Skin of body (tissue), 2 donors: ENCODE measurements around the gene KLHL2. TPM values are rescaled to one million over a fixed set of nuclear protein-coding genes. Genes with fewer than 3 reads are reported as not detected.
"Not testable (repeated sequence)": the region's sequence is repeated elsewhere in the genome, so short reads cannot be mapped to it uniquely, and the experiment has no call there.

ENCODE experiments used
- DNase-seq: peaks from one replicate; lab custom pipeline; 2025; lab: John Stamatoyannopoulos, UW
- total RNA-seq: library from RNA; depleted of rRNA; stranded (reverse); fragments of >200 nt; gene quantifications from one replicate; pipeline ENCODE4 v1.2.3, GENCODE V29; 2014

Gene KLHL2
- total RNA-seq, 1 donor from 2014 or later = 10.1 TPM

DNA sequence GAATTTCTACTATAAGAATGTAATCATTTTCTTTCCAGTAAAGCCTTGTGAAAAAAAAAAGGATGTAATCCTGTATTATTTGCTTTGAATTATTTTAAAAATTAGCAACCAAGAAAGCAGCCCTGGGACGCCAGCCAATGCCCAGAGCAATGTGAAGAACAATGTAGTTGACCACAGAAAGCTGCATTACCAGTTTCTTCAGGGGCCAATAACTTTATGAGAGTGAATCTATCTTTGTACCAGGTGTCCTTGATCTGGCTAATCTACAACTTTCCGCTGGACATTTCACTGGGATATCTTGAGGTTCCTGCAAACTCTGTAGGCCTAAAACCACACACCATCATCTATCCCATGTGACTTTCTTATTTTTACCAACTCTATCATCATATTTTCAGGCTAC is 7.6 kb upstream of the KLHL2 start:
- DNase-seq = no peak

DNA sequence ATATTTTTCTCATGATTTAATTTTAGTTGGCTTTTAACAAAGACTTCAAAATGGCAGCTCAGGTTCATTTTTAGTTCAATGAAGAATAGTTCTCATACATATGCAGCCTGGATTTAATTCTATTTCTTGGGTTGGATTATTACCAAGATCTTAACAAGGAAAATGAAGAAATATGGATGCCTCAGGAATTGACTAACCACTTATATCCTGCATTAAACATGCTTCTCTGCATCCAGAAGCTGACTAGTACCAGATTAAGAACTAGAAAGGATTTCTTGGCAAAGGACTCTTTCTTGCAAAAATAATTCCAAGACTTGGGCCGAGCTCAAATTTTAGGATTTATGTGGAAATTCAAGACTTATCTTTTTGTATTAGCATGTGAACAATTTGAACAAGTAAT is 5.6 kb upstream of the KLHL2 start:
- peak; percentile 87 for DNase-seq

DNA sequence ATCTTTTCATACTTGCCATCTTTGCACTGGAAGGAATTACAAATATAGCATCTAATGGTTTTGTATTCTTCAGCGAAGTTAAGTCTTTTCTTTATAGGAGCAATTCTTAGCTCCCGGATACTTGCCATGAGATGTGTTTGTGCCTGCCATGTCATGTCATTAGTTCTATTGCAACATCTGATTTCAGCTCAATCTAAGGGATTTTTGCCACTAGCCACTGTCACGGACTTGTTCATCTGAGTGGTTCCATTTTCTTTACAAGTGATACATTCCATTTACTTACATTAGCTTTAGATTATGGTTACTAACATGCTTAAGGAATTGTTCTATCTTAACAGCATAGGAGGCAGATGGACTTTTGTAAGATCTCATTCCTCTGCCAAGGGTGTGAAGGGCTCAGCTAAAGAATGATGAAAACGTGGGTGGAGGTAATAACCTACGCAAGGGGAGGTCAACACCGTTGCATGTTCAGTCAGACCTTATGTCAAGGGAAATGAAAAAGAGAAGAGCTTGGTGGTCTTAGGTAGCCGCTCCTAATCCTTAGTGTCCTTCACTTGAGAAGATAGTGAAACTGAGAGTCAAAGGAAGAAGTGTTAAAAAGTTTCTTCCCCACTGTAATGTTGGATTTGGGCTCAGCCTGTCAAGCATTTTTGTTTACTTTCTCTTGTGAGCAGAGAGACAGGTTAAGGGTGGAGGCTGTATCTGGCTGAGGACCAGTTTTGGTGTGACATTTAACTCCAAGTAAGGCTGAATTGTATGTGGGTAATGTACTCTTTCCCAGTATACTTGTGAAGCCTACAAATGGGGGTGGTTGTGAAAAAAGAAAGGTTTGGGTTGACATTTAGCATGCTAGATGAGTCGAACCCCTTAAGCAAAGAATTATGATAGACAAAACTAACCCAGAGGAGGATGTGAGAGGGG is 3.6 kb upstream of the KLHL2 start:
- no peak for DNase-seq

- DNase-seq = no peak
These were observed 2.9 kb upstream of the KLHL2 start for GRCh38 chr4:165204462-165204830.

GRCh38 chr4:165207016-165207430 is 338 bp upstream of the KLHL2 start:
- no peak for DNase-seq

DNA sequence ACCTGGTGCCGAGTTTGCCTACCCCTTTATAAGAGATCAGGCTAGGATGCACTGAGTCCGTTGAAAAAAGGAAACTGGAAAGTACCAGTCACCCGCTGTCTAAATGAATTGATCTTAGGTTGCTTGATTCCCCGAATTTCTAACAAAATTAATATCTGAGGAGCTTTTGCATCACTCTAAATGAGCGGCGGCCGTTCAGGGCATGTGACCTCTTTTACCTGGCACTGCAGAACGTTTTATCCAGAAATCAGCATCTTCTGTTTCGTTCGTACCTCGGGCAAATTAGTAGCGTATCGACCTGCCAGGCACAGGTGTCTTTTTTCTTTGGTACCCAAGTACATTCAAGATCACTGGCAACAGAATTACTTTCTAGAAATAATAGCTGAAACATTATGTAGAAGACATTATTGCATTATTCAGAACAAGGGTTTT is 876 bp downstream of the KLHL2 start:
- no peak for DNase-seq

DNA sequence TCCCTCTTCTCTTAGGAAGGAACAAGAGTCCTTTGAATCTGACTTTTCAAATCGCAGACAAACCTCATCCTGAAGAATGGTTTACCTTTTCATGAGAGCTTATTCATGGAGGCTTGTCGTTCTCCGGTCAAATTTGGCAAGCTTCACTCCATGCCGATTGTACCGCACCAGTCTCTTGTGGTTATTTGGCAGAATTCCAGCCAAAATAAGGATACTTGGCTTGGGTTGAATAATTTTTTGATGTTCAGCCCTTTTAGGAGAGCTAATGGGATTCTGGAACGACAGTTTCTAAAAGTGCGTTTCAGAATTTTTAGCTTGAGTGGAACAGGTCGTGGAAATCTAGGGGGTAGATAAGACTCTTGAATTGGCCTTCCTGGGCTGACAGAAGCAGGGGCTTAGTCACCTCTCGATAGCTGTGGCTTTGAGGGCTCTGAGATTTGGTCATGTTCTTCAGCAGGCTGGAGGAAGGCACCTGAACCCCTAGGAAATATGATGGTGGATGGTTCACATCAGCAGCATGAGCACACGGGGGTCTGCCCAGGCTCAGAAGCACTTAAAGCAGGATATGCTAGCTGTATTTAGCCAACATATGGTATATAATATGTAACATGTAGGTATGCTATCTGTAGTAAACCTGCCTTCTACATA is 1.5 kb downstream of the KLHL2 start:
- no peak for DNase-seq

DNA sequence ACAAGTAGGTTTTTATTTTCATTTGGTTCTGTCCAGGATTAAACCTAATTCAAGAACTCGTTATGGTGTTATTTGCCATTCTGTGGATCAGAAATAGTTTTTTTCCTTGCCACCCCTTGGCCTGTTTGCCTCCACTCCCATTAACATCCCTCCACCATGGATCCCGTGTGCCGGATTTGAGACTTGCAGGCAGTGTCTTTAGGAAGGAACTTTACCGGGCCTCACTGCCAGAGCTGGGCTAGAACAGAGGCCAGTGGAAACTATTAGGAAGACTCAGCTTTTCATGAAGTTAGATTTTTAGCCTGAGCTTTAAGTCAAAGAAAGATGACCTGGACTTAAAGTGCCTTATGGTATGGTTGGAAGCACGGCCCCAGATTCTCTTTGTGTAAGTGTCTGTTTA is 2.4 kb downstream of the KLHL2 start:
- DNase-seq = no peak

DNA sequence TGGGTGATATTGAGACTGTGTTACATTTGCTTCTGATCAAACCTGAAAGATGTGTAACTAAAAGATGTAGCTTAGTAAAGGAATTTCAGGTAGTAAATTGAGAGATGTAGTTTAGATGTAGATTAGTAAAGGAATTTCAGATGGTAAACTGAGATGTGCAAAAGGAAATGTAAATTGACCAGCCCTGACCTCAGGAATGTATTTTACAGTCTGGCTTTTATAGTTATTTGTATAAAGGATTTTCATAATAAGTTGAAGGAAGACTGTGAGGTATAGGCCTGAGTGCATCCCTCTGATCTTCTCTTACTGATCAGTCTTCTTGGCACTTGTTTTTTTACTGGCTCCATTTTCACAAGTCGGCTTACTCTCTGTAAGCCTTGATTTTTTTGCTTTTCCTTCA is 3.2 kb downstream of the KLHL2 start:
- DNase-seq = no peak

DNA sequence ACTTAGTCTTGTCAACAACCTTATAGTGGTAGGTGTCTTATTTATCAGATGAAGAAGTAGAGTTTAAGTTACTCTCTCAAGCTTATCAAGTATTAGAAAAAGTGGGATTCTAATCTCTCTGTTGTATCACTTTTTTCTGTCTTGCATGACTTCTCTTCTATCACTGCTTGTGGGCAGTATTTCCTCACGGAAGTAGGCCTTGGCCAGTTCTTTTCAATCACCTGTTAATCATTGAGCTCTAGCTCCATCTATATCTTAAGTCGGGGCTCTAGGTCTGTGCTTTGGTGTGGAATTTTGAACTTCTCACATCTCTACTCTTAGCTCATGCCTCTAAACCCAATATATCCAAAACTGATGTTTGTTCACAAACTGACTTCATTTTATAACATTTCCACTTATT is 5.3 kb downstream of the KLHL2 start:
- not testable (repeated sequence) for DNase-seq

- not testable (repeated sequence) for DNase-seq
These were observed 6.0 kb downstream of the KLHL2 start for GRCh38 chr4:165213404-165213803.

DNA sequence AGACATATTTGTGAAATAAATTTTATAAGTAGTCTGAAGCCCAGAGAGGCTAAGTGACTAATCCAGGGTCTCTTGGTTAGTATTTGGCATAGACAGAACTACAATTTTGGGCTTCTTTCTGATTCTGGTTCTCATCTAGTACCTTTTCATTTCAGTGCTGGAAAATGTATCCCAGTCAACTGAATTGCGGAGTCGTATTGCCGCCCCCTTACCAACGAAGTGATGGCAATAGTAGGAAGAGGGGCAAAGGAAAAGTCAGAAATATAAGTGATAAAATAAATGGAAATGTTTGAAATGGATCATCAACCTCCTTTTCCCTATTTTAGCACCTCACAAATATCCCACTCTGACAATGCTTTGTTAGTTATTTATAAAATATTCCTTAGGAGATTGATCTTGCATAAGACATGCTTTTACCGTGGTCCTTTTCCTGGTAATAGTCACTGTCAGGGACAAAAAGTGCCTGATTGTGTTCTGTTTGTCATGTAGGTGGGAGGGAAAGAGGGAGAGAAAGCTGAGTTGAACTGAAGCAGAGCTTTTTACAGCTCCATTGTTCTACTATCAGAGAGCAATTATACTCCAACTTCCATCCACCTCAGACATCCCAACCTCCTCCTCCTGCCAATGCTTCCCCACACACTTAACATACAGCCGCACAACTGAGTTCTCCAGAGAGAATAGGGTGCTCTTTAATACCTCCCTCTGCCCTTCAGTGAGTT is 6.8 kb downstream of the KLHL2 start:
- not testable (repeated sequence) for DNase-seq

DNA sequence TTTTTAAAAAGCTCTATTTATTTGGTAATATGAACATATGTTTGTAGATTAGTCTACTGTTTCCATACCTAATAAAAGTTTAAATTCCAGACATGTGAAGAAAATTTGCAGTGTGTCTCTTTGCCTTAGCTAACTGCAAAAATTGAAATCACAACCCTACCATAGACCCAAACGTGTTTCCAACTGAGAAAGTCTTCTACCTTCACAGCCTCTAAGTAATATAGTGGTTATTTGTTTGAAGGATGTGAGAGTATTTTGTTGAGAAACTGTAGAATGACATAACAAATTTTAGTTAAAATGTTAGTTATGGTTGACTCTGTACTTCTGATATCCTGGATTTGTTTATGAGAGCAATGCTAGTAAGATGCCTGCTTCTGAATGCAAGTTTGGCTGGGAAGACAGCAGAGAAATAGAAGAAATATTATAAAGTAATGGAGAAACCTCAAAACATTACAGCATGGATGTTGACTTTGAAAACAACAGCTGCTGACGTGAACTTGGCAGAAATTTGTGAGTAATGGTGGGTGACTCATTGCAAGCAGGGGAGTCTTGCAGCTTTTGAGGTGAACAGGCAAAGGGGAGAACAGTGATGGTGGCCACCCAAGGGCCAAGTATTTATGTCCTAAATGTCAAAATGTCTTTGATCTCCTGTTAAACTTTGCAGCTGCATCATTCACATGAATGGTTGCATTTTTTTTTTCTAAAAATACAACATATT is 7.8 kb downstream of the KLHL2 start:
- DNase-seq = peak; percentile 9

DNA sequence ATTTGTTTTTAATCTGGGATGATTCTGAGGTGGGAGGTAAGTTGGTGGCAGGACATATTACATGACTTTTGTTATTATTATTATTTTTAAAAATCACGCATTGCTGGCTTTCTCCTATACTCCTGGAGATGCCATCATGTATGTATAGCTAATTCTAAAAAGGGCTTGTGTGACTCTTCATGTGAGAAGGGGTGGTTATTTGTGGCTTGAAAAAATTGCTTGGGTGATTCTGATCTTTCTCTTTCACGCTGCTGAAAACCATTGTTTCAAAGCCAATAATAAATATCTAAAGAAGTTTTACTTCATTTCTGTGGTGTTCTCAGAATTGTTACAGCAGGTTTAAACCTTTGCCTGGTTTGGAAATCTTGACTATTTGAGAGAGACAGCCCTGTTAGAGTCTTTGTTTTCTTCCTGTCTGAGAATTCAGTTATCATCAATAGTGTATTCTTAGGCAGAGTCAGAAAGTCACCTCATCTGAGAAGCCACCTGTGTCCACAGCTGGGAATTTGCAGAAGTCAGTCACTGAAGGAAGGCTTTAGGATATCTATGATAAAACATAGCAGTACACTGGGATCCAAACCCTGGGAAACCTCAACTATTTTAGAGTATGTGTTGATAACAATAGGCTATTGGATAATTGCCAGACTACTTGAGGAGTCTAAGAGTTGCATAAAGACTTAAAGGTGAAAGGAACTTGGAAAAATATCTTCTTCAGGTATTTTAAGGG is 8.6 kb downstream of the KLHL2 start:
- DNase-seq = not testable (repeated sequence)

GRCh38 chr4:165217325-165217724 is 10.0 kb downstream of the KLHL2 start:
- no peak for DNase-seq

GRCh38 chr4:165221306-165221705 is 13.9 kb downstream of the KLHL2 start:
- not testable (repeated sequence) for DNase-seq

GRCh38 chr4:165221993-165222650 is 14.8 kb downstream of the KLHL2 start:
- DNase-seq = not testable (repeated sequence)

DNA sequence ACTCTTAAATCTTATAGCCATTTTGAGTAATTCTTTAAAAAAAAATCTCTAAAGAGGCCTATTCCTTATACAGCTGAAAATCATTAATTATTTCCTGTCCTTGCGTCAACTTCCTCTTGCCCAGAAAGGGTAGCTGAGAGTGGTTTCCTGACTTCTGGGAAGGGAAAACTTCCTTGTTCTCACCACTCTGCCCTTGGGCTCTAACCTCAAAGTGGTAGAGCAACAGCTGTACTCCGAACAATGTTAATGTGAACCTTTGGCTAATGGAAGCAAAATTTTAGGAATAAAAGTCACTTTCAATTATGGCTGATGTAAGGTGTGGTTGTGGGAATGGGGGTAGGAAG is 15.3 kb downstream of the KLHL2 start:
- no peak for DNase-seq

DNA sequence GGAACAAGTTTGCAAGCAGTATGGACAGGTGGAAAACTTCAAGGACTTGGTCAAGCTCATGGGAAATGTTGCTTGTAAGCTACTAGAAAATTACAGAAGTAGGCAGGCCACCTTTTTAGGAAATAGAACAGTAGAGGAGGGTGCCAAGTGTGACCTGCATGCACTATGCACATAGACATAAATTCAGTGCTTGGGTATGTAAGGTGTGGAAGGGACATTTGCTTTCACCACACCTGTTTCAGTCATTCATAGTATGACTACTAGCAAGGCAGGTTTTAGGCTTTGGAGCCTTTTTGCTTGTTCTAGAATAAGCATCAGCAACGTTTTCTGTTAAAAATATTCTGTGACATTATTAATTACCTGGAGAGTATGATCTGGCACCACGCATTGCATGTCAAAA is 20.0 kb downstream of the KLHL2 start:
- DNase-seq = not testable (repeated sequence)

- DNase-seq = not testable (repeated sequence)
These were observed 22.3 kb downstream of the KLHL2 start for GRCh38 chr4:165229490-165230200.
